DND-41 (cell line): ENCODE results near the gene DUSP1.

Experiments used
- CTCF ChIP-seq: IDR thresholded peaks from 2 replicates; pipeline ENCODE4 v1.5.1; 2012; ENCODE audit warnings: borderline replicate concordance, low read length, moderate library complexity, mild to moderate bottlenecking; ENCODE audit not compliant: poor library complexity, severe bottlenecking; ENCODE audit errors: extremely low read depth
- EZH2 ChIP-seq: IDR thresholded peaks from 3 replicates; pipeline ENCODE4 v1.6.1; 2012; ENCODE audit warnings: borderline replicate concordance, low read depth, mild to moderate bottlenecking, moderate library complexity, low read length, inconsistent platforms; ENCODE audit not compliant: severe bottlenecking

DNA sequence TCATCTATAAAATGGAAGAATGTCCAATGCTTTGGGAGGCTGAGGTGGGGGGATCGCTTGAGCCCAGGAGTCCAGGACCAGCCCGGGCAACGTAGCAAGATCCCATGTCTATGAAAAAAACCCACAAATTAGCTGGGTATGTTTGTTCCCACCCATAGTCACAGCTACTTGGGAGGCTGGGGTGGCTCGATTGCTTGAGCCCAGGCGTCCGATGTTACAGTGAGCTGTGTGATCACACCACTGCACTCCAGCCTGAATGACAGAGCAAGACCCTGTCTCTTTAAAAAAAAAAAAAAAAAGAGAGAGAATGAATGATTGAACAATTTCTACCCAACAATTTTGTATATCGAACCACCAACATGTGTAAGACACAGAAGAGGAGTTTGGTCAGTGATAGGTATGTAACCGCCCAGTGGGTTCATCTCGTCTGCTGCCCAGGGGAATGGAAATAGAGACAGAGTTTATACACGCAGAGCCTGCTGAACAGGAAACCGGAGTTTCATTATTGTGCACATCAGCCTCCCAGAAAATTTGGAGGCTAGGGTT lies 36.8 kb upstream of the DUSP1 start:
- TF ChIP-seq EZH2: no peak
- TF ChIP-seq CTCF: no peak
